ENCODE measurements around the gene METRN. TPM values are rescaled to one million over a fixed set of nuclear protein-coding genes. Genes with fewer than 3 reads are reported as not detected.
A peak's percentile ranks its signal among the peaks of the same experiment; 100 is the strongest.
"Not testable (repeated sequence)": the region's sequence is repeated elsewhere in the genome, so short reads cannot be mapped to it uniquely, and the experiment has no call there.

METRN gene
- total RNA-seq, 1 donor from 2014 or later, result 23.6 TPM

DNA sequence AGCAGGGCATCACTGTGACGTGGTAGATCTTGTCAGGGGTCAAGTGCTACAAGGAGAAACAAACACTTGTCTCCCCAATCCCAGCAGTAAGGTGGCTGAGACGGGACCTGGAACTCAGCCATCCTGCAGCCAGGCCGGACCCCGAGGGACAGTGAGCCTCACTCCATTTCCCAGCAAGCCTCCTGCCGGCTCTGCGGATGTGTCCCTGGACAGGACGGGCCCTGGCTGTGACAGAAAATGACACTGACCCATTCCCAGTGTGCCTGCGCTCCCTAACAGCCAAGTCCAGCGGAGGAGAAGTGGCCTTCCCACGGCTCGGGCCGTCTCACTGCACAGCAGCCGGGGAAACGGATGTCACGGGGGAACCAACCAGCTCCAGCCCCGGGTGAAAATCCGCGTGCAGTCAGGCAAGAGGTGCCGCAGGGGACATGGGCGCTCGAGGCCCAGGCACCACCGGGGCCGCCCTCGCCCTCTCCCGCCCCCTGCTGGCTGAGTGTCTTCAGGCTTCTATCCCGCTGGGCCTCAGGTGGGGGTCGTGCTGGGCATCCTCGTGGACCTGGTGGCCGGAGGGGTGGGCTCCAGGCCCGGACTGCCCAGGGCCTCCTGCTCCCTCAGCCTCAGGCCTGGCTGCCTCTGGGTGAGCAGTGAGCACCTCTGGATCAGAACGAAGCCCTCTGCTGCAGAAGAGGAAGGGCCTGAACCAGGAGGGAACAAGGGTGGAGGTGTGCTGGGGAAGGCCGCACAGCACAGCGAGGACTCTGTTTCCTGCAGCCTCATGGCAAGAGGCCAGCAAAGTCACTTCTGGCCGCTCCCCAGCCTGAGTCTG is 18.7 kb downstream of the METRN start:
- FAIRE-seq, result no peak
- DNase-seq (ENCODE audit: low spot score in 2 of 2), result no peak

GRCh38 chr16:734208-734980 is 19.5 kb downstream of the METRN start:
- DNase-seq (ENCODE audit: low spot score in 2 of 2) (no peak), FAIRE-seq (no peak)

- FAIRE-seq (no peak), DNase-seq (ENCODE audit: low spot score in 2 of 2) (no peak)
Observed at GRCh38 chr16:734981-735881, 20.3 kb downstream of the METRN start.

DNA sequence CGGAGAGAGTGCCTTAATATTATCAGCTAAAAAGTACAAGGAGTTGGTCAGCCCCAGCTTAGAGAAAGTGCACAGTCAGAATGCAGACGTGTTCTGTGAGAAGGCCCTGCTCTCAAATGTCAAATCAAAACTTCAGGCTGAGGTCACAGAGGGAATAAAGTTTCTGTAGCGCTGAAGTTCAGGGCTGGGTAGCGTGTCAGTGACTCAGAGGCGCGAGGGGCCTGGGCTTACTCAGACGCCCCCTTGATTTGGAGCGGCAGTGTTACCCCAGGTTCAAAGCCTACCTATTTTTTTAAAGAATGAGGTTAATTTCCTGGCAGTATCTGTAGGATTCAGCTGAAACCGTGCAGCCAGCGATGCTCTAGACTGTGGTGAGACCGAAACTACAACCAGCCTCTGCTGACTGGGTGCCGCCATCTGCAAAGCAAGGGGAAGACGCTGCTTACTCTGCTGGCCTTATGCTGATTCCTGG is 21.1 kb downstream of the METRN start:
- no peak for DNase-seq (ENCODE audit: low spot score in 2 of 2)
- no peak for FAIRE-seq

GRCh38 chr16:736936-737481 is 22.1 kb downstream of the METRN start:
- DNase-seq (ENCODE audit: low spot score in 2 of 2) (no peak), FAIRE-seq (no peak)

GRCh38 chr16:739560-740458 is 24.9 kb downstream of the METRN start:
- FAIRE-seq, result no peak
- DNase-seq (ENCODE audit: low spot score in 2 of 2), result no peak

GRCh38 chr16:740459-740763 is 25.5 kb downstream of the METRN start:
- FAIRE-seq (no peak), DNase-seq (ENCODE audit: low spot score in 2 of 2) (peak in 1 of 2 donors; percentile 47)

DNA sequence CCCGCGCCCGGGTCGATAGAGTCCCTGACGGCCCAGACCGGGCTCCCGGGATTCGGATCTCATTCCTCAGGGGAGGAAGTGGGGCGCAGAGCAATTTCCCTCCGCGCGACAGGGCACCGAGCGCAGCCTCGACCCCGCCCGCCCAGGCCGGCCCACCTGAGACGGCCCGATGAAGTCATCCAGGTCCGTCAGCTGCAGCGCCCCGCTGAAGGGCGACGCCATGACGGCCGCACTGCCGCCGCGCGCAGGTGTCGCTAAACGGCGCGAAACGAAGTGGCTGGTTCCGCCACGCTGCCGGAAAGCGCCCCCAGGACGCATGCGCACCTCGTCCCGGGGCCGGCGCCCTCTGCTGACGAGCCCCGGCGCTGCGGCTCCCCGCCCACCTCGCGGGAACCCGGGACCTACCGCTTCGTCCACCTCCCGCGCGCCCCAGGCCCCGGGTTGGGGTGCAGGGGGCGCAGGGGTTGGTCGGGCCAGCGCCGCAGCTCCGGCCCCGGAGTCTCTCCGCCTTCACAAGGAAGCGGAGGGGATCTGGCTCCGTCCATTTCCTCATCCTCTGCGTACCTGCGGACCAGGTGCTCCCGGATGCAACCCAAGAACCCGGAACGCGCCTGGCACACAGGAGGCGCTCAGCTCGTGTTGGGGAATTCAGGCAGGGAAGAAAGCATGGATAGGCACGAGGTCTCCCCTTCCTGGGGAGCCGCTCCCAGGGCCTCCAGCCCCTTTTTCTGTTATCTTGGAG is 26.0 kb downstream of the METRN start, which contains the start of gene CIAO3:
Gene CIAO3 (minus strand): TSS at position 234 of the 742 bp plus-strand sequence. CDS start 12 bp downstream, at position 222.
- FAIRE-seq, result no peak
- DNase-seq (ENCODE audit: low spot score in 2 of 2), result peak; percentile 98

GRCh38 chr16:741986-742629 is 27.2 kb downstream of the METRN start:
- FAIRE-seq (no peak), DNase-seq (ENCODE audit: low spot score in 2 of 2) (no peak)

- FAIRE-seq; DNase-seq (ENCODE audit: low spot score in 2 of 2): not testable (repeated sequence)
Observed at GRCh38 chr16:742894-743293, 28.0 kb downstream of the METRN start.

DNA sequence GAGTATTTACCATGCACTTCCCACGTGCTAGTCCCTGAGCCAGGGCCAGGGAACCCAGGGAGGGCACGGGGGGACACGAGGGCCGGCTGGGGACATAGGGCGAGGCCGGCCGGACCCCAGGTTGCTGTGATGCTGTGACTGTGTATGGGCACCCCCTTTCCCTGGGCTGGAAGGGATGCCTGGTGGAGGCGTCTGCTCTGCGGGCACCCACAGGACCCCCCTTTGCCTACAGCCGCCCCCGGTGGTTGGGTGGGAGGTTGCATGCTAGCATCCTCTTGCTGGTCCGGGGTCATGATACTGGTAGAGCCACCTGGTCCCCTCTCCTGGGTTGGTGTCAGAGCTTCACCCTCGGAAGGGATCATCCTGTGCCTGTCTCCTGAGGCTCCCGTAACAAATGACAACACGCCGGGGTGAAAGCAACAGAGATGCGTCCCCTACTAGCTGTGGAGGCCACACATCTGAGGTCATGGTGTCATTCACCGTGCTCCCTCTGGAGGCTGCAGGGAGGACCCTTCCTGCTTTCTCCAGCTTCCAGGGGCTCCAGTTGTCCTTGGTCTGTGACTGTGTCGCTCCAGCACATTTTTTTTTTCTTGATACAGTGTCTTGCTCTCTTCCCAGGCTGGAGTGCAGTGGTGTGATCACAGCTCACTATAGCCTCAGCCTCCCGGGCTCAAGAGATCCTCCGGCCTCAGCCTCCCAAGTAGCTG is 29.0 kb downstream of the METRN start:
- DNase-seq (ENCODE audit: low spot score in 2 of 2), result no peak
- no peak for FAIRE-seq

DNA sequence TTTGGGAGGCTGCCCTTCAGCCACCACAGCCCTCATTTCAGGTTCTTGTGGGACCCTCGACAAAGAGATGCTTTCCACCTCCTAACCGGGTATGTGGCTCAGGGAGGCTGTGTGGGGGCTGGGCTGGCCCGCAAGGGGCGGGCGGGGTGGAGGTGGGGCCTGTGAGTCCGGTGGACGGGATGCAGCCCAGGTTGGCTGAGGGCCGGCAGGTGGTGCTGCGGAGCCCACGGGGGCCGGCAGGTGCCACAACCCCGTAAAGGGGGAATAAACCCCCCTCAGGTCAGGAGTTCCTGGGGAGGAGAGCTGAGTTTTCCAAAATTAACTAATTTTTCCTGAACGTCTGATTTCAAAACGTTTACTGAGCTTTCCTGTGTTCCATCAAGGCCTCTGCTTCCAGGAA is 30.8 kb downstream of the METRN start:
- FAIRE-seq, result no peak
- DNase-seq (ENCODE audit: low spot score in 2 of 2), result no peak

- FAIRE-seq (no peak), DNase-seq (ENCODE audit: low spot score in 2 of 2) (no peak)
Observed at GRCh38 chr16:746637-747036, 31.7 kb downstream of the METRN start.

GRCh38 chr16:747978-748746 is 33.2 kb downstream of the METRN start:
- FAIRE-seq, result no peak
- DNase-seq (ENCODE audit: low spot score in 2 of 2), result no peak

GRCh38 chr16:749010-749409 is 34.1 kb downstream of the METRN start:
- FAIRE-seq (no peak), DNase-seq (ENCODE audit: low spot score in 2 of 2) (no peak)

GRCh38 chr16:750485-750884 is 35.6 kb downstream of the METRN start:
- DNase-seq (ENCODE audit: low spot score in 2 of 2), result no peak
- FAIRE-seq, result no peak
